PC-9 (cell line): ENCODE data around the gene LAMC2.

ENCODE experiments used
- CTCF ChIP-seq: fragments of 200-600 bp; sonication (generic); conservative IDR thresholded peaks from 2 replicates; pipeline ENCODE4 v1.6.1; 2017; ENCODE audit warnings: mixed run types, antibody characterized with exemption, mild to moderate bottlenecking, moderate library complexity
- EZH2 ChIP-seq: fragments of 200-600 bp; sonication (generic); IDR thresholded peaks from 2 replicates; pipeline ENCODE4 v1.8.0; 2017; ENCODE audit warnings: antibody characterized with exemption, low read depth

- TF ChIP-seq CTCF, result no peak
- no peak for TF ChIP-seq EZH2
These were observed 93.8 kb downstream of the LAMC2 start for GRCh38 chr1:183279835-183280234.
